Measurements from ENCODE around the gene MGAT5B. TPM values are rescaled to one million over a fixed set of nuclear protein-coding genes. Genes with fewer than 3 reads are reported as not detected.

Gene MGAT5B
- total RNA-seq, 4 donors from 2014 or later: 0.12 to 0.63 TPM; not detected in 2

GRCh38 chr17:76957678-76958464, 89.7 kb downstream of the MGAT5B start:
- TF ChIP-seq, protein P1, sequence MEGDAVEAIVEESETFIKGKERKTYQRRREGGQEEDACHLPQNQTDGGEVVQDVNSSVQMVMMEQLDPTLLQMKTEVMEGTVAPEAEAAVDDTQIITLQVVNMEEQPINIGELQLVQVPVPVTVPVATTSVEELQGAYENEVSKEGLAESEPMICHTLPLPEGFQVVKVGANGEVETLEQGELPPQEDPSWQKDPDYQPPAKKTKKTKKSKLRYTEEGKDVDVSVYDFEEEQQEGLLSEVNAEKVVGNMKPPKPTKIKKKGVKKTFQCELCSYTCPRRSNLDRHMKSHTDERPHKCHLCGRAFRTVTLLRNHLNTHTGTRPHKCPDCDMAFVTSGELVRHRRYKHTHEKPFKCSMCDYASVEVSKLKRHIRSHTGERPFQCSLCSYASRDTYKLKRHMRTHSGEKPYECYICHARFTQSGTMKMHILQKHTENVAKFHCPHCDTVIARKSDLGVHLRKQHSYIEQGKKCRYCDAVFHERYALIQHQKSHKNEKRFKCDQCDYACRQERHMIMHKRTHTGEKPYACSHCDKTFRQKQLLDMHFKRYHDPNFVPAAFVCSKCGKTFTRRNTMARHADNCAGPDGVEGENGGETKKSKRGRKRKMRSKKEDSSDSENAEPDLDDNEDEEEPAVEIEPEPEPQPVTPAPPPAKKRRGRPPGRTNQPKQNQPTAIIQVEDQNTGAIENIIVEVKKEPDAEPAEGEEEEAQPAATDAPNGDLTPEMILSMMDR (IDR thresholded peaks at IDR 0.05): no peak
- ATAC-seq (ENCODE audit: low FRiP score) (no peak), DNase-seq (ENCODE audit: low spot score) (no peak)

DNA sequence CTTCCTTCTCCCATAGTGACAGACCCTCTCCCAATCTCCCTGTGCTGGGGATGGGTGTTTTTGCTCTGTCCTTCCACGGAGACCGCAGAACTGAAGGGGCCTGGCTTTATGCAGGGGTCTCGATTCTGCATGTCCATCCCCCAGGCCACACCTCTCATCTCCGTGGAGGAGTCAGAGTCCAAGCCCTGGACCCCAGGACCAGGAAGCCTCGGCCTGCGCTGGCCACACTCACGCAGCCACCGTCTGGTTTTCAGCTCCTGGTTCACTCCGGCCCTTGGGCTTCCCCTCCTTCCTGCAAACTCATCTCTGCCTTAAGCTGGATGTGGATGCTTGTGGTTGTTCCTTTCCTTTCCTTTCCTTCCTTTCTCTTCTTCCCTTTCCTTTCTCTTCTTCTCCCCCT, 90.8 kb downstream of the MGAT5B start:
- TF ChIP-seq, protein P1 (IDR thresholded peaks at IDR 0.05): no peak
- no peak for ATAC-seq (ENCODE audit: low FRiP score)
- DNase-seq (ENCODE audit: low spot score): no peak

- DNase-seq (ENCODE audit: low spot score): no peak
- TF ChIP-seq, protein P1 (IDR thresholded peaks at IDR 0.05): no peak
- ATAC-seq (ENCODE audit: low FRiP score): no peak
Observed at GRCh38 chr17:76961869-76962268, 93.7 kb downstream of the MGAT5B start.

GRCh38 chr17:76962858-76963257, 94.7 kb downstream of the MGAT5B start:
- ATAC-seq (ENCODE audit: low FRiP score): no peak
- DNase-seq (ENCODE audit: low spot score): no peak
- TF ChIP-seq, protein P1 (IDR thresholded peaks at IDR 0.05): no peak

DNA sequence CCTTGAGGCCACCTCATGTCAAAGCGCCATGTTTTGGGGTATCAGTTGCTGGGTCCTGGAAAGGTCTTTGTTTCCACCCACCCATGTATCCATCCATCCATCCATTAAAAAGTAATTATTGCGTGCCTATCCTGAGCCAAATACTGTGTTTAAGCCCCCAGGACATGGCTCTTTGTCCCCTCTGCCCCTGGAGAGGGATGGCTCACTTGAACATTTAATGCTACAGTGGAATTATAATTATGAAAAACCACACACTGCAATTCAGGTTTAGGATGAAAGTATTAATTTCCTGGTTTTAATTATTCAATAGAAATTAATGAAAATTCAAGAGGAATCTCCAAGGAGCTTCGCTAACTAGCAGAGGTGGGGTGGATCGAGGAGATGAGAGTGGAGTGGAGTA, 97.8 kb downstream of the MGAT5B start:
- DNase-seq (ENCODE audit: low spot score): no peak
- TF ChIP-seq, protein P1 (IDR thresholded peaks at IDR 0.05): no peak
- ATAC-seq (ENCODE audit: low FRiP score): no peak

- TF ChIP-seq, protein P1 (IDR thresholded peaks at IDR 0.05): no peak
- ATAC-seq (ENCODE audit: low FRiP score) (no peak), DNase-seq (ENCODE audit: low spot score) (no peak)
Observed at GRCh38 chr17:76966486-76967181, 98.4 kb downstream of the MGAT5B start.

All from omental fat pad (tissue), 4 donors.